ENCODE results near the gene SLC38A3.
A peak's percentile ranks its signal among the peaks of the same experiment; 100 is the strongest.

SLC38A3 gene

GRCh38 chr3:50165910-50166538 lies 39.0 kb upstream of the SLC38A3 start:
- no peak overlapping the region for H3K4me3 ChIP-seq (replicated peaks in 1 of 2; ENCODE audit: low read depth in 2 of 2, low read length in 2 of 2)
- TF ChIP-seq CTCF (IDR thresholded peaks at IDR 0.05; ENCODE audit: low read depth, low read length) = no peak
- peak in 1 of 2 donors; percentile 69 for DNase-seq (ENCODE audit: low read depth in 2 of 2)

DNA sequence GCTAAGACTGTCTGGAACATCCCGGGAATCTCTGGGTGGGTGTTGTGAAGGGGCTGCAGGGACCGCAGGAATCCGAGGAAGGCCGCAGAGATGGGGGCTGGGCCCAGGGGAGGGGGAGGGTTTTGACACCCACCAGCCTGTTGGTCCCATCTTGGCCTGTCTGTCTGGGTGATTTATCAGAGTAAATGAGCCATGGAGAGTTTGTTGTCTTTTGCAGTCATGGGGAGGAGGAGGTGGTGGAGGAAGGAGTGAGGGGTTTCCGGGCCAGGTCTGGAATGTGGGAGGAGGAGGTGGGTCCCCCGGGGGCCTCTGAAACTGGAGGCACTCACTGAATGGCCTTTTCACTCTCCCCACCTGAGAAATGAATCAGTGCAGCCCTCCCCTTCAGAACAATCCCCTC lies 38.5 kb upstream of the SLC38A3 start:
- TF ChIP-seq CTCF (IDR thresholded peaks at IDR 0.05; ENCODE audit: low read depth, low read length) = no peak
- H3K4me3 ChIP-seq (replicated peaks in 1 of 2; ENCODE audit: low read depth in 2 of 2, low read length in 2 of 2) = no peak overlapping the region
- no peak for DNase-seq (ENCODE audit: low read depth in 2 of 2)

GRCh38 chr3:50167069-50167840 lies 37.8 kb upstream of the SLC38A3 start:
- DNase-seq (ENCODE audit: low read depth in 2 of 2) = no peak
- no peak overlapping the region for H3K4me3 ChIP-seq (replicated peaks in 1 of 2; ENCODE audit: low read depth in 2 of 2, low read length in 2 of 2)
- no peak for TF ChIP-seq CTCF (IDR thresholded peaks at IDR 0.05; ENCODE audit: low read depth, low read length)

DNA sequence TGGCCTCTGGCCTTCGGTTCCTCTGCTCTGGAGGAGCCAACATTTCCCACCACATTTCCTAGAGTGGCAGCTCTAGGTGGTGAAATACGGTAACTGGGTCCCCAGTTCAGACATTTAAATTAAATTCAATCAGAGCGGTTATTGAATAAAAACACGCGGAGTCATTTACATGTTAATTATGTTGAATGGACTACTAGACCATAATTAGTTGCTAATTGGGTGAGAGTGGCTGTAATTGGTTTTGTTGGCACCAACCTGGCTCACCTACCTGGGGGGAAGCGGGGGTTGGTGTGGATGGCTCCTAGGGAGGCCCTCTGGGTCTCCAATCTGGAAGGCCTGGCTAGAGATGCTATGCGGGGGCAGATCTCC lies 37.2 kb upstream of the SLC38A3 start:
- no peak overlapping the region for H3K4me3 ChIP-seq (replicated peaks in 1 of 2; ENCODE audit: low read depth in 2 of 2, low read length in 2 of 2)
- no peak for DNase-seq (ENCODE audit: low read depth in 2 of 2)
- no peak for TF ChIP-seq CTCF (IDR thresholded peaks at IDR 0.05; ENCODE audit: low read depth, low read length)

- H3K4me3 ChIP-seq (replicated peaks in 1 of 2; ENCODE audit: low read depth in 2 of 2, low read length in 2 of 2) = no peak overlapping the region
- no peak for TF ChIP-seq CTCF (IDR thresholded peaks at IDR 0.05; ENCODE audit: low read depth, low read length)
- no peak for DNase-seq (ENCODE audit: low read depth in 2 of 2)
Observed at GRCh38 chr3:50168388-50168787, 36.7 kb upstream of the SLC38A3 start.

- H3K4me3 ChIP-seq (replicated peaks in 1 of 2; ENCODE audit: low read depth in 2 of 2, low read length in 2 of 2) = no peak overlapping the region
- DNase-seq (ENCODE audit: low read depth in 2 of 2) = no peak
- TF ChIP-seq CTCF (IDR thresholded peaks at IDR 0.05; ENCODE audit: low read depth, low read length) = no peak
Observed at GRCh38 chr3:50168791-50169190, 36.3 kb upstream of the SLC38A3 start.

All from cardiac fibroblast (primary cell).